GM21390 (cell line): ENCODE measurements around the gene ARHGAP8.

Experiments
- ATAC-seq: cut with Tn5 transposase; IDR thresholded peaks from one replicate; pipeline ENCODE4 v1.9.1; 2021; ENCODE audit not compliant: unreplicated experiment

Gene ARHGAP8

DNA sequence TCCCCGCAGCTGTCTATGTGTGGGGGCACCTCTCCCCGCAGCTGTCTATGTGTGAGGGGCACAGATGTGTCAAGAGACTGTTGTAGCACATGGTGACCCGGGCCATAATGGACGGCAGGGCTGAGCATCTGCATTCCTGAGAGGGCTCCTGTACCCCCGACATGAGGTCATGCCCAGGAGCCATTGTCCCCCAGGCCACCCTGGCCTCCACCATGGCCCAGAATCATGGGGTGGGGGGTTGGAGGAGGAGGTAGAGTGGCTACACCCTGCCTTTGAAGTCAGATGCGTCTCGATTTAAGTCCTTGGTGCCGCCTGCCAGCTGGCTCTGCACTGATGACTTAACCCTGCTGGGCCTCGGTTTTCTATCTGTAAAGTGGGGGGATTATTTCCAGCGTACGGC, 49.1 kb downstream of the ARHGAP8 start:
- ATAC-seq, result no peak

DNA sequence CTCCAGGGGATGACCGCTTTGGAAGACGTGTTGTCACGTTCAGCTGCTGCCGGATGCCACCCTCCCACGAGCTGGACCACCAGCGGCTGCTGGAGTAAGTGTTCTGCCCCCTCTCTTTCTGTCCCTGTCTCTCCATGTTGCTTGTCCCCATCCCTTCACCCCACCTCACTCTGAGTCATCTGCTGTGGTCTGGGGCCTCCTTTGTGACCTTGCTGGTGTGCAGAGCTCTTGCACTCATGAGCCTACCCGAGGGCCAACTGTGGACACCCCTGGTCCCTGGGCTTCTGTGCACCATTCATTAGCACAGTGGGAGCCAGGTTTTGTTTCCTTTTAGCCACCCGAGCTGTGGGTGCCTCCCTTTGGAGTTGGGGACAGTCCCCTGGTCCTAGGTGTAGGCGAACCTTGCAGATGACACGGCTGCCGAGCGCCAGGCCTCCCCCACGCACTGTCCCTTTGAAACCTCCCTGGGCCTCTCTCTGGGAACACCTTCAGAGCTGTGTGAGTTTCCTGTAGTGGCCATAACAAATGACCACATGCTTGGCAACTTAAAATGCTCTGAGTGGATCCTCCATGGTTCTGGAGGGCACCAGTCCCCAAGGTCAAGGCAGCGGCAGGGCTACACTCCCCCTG, 49.8 kb downstream of the ARHGAP8 start:
- ATAC-seq, result no peak

DNA sequence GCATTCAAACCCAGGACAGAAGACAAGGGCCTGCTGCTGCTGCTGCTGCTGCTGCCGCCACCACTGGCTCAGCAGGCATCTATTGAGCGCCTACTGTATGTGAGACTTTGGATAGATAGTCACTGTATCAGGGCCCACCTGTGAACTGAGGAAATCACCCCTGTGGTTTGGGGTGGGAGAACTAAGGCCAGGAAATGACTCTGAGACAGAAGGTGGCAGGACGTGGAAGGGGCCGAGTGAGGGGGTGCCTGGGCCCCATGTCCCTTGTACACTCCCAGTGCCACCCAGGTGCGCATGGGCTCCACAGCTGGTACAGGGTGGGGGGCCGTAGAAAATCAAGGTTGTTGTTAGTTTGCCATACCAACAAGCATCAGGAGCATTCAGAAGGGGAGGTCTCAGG, 50.6 kb downstream of the ARHGAP8 start:
- no peak for ATAC-seq

DNA sequence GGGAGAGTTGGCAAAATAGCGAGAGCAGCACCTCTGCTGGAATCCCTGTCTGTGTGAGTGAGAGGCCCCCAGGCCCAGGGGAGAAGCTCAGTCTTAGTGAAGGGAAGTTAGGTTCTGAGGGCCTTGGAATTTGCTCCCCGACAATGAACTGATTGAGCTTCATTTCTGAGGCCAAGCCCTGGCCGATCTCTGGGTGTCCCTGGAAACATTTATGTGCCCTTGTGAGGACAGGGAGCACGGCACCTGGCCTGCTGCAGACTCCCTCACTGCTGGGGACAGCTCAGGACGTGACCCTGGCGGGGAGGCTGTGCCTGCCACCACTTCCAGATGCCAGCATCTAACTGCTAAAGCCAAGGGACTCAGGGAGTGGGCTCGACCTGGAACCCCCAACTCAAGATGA, 52.0 kb downstream of the ARHGAP8 start:
- no peak for ATAC-seq

DNA sequence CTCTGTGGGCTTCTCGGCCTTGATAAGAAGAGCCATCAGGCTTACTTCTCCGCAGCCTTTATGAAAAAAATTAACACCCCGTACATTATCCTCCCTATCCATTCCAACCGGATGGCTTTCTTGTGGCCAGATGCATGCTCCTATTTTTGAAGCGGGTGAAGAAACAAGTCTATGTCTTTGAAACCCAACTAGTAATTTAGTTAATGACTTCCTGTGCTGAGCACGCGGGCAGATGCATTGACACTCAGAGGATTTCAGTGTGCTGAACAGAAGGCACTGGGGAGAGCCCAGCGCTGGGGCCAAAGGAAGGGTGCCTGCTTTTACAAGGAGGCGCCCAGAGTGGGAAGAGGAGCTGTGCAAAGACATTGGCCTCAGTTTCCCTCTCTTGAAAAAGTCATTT, 53.3 kb downstream of the ARHGAP8 start:
- no peak for ATAC-seq

DNA sequence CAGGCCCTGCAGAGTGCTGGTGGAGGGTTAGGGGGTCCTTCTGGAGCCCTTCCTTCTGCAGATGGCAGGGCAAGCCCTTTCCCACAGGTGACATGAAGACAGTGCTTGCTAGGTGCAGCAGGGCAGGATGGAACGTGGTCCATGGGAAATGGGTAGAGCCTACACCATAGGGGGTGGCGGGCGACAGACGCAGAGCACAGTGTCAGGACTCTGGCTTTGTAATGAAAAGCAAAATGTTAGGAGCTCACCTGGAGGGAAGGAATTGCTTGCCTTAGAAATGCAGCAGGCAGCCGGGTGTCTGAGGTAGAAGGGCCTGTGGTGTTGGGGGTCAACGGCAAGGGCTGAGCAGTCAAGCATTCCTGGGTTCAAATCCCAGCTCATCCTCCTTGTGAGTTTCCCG, 54.9 kb downstream of the ARHGAP8 start:
- no peak for ATAC-seq

DNA sequence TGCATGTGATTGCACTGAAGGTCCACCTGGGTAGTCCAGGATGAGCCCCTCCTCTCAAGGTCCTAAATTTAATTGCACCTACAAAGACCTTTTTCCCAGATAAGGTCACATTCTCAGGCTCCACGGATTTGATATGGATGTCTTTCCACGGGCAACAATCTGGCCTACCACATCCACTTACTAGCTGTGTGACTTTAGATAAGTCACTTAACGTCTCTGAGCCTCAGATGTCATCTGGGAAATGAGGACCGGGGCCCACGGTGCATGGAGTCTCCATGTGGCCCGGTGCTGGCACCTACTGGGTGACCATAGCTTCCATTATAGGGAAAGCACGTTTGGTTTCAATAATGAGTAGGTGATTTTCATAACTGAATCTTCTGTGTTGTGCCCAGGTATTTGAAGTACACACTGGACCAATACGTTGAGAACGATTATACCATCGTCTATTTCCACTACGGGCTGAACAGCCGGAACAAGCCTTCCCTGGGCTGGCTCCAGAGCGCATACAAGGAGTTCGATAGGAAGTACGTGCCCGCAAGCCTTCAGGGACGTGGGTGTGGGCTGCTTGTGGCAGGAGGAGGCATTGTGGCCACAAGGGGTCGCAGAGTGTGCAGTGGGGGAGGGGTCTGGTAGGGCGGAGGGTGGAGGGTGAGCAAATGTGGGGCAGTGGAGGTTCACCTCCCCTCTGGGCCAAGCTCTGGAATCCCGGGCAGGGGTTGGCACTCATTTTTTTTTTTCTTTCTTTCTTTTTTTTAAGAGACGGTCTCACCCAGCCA, 55.7 kb downstream of the ARHGAP8 start:
- ATAC-seq, result no peak

DNA sequence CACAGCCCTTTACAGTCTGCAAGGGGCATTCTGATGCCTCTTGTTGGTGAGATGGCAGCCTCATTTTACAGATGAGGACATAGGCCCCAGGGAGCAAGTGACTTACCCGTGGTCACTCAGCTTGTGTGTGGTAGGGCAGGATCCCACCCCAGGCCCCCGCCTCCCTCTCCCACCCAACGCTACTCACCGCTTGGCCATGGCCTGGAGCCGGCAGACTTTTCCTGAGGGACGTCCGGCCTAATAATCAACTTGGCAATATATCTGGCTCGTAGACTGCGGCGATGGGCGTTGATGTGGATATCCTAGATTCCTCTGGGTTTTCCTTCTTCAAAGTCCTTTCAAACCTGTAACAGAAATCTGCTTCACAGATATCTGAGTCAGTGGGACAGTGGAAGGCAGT, 57.1 kb downstream of the ARHGAP8 start:
- ATAC-seq, result no peak

DNA sequence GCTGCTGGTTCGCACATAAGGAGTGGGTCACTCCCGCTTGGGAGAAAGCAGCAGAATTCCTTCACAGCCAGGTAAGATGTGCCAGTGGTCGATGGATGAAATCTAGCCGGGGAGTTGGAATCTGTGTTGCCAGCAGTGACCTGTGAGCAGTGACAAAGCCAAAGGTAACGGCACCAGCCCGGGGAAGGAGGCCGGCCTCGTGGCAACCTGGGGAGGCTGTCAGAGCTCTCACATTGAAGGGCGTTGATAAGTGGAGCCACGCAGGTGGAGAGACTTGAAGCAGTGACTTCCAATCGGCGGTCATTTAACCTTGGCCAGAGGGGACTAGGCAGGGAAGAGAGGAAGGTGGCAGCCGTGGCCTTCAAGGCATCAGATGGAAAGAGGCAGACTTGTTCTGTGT, 58.8 kb downstream of the ARHGAP8 start:
- no peak for ATAC-seq

DNA sequence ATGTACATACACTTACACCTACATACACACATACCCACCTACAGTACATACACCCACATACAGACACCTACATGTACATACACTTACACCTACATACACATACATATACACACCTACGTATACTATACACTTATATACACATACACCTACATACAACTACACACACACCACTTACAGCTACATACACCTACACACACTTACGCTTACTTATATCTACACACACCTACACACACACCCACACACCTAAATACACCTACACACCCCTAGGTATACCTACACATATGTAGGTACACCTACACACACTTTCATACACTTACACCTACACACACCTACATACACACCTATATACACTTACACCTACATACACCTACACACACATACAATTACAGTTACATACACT, 61.0 kb downstream of the ARHGAP8 start:
- ATAC-seq, result no peak

DNA sequence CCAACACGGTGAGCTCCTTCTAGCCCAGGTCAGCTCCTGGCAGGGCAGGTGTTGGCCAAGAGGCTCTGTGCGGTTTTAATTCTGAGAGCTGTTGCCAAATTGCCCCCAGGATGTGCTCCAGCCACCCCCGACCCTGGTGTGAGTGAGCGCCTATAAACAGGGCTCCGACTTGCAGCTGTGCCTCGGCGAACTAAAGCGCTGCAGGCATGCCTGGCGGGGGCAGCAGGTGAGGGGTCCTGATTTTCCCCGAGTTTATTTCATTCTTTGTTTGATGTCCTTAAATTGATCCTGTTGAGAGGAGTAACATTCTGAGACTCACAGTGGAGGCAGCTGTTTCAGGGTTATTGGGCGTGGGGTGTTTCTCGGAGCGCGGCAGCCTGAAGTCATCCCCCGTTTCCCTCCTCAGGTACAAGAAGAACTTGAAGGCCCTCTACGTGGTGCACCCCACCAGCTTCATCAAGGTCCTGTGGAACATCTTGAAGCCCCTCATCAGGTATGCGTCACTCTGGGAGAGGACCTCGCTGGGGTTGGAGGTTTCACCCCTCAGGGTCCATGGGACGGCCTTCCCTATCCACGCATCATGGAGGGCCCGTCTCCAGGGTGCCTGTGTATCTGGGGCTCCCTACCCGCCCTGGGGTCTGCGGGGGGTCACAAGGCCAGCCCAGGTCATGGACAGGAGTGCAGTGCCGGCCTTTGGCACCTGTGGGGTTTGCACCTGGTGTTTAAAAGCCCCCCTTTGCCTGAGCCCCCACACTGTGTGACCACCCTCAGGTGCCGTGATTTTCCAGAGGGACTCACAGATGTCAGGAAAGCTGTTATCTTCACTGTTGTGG, 62.1 kb downstream of the ARHGAP8 start:
- no peak for ATAC-seq

DNA sequence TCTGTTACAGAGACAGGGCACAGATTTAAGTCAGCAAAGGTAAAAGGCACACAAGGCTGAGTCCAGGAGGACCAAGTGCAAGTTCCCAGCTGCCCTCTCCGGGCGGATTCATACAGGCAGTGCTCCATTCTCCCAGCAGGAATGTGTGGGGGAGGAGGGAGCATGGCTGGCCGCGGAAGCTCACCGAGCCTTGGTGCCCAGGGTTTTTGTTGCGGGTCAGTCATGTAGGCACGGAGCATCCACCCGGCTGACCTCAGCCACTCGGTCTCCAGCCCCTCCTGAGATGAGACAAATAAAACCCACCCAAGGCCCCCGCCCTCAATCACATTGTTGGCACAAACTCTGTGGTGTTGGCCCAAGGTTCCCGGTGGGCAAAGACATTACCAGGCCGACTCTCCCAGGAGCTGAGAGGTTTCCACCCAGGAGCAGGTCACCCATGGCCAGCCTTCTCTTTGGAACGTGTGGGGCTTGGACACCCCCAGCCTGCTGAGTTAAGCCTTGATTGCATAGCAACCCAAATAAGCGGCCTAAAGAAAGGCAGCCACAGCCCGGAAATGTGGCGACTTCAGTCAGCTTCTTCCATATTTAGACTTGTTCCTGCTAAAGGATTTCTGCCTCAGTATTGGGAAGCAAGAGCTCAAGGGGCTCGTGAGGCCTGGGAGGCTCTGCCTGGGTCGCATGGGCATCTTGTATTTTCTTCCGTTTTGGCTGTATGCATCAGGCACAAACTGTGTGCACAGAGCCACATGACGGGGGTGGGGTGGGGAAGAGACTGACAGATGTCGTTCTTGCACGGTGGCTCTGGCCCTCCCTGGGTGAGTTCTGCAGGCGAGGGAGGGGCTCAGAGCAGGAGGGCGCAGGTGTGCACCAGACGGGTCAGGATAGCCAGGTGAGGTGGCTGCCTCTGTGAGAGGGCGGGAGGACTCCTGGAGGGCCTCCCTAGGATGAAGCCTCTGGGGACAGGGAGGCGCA, 63.0 kb downstream of the ARHGAP8 start:
- ATAC-seq, result no peak

DNA sequence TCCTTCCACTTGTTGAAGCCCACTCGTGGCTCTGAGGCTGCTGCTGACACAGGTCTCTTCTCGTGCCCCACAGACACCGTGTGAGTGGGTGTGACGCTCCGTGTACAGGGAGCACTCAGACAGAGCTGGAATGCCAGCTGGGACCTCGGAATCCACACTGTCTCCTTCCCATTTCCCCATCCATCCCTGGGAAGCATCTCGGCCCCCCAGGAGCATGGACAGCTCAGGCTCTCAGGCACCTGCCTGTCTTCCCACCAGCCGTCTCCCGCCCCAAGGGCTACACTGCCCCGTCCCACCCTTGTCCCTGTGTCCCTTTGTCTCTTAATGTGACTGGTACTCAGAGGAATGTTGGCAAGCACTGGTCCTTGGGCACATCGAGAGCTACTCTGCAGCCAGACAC, 63.8 kb downstream of the ARHGAP8 start:
- ATAC-seq, result no peak

DNA sequence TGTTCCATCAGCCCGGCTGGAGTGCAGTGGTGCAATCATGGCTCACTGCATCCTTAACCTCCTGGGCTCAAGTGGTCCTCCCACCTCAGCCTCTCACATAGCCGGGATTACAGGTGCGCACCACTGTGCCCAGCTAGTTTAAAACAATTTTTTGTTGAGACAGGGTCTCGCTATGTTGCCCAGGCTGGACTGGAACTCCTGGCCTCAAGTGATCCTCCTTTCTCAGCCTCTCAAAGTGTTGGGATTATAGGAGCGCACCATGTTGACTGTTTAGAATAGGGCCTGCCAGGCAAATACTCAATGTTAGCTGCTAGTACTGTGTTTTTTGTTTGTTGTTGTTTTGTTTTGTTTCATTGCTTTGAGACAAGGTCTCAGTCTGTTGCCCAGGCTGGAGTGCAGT, 66.4 kb downstream of the ARHGAP8 start:
- no peak for ATAC-seq

DNA sequence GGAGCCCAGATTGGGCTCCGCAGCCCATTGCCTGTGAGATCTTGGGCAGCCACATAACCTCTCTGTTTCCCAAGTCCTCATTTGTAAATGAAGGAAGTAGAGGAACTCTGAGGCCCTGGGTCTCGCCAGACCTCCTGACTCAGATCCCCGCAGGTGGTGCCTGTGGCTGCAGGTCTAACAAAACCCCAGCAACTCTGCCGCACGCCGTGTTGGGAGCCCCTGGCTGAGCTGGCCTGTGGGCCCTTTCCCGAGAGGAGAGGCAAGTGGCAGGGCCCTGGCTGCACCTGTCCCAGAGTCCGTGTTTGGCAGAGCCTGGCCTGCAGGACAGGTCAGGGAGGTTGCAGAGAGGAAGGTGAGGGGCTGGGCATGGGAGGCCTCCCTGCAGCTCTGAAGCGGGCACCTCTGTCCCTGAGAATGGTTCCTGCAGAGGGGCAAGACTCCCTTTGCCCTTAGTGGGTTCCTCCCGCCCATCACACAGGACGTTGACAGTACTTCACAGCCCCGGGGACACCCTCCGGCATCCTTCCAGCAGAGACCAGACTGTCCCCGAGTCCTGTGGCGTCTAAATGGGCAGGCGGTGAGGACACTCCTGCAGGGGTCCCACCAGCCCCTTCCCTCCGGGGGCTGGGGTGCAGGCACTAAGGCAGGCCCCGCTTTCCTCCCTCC, 67.7 kb downstream of the ARHGAP8 start:
- ATAC-seq, result no peak

DNA sequence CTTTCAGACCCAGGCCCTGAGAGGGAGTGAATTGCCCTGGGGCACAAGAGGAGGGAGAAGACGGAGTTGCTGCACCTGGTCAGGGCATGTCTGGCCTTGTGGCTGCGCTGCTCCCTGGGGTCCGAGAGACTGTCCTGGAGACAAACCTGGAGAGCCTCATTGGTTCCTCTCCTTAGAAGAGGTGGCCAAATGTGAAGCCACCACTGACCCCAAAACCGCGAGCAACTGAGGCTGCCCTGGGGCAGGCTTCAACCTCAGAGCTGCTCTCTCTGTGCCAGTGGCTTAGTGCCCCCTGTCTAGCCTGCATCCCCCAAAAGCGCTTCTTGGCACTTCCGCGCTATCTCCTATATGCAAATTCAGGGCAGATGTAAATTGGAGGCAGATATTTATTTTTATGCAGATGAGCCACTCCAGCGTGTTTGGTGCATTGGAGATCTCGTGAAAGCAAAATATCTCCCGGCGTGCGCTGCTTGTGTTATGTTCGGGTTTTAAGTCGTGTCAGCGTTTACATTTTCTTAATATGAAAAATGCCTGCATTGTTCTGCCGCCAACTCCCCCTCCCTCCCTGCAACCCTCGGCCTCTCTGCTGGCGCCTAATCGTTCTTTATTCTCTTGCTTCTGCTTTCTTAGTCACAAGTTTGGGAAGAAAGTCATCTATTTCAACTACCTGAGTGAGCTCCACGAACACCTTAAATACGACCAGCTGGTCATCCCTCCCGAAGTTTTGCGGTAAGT, 69.5 kb downstream of the ARHGAP8 start:
- ATAC-seq, result no peak

DNA sequence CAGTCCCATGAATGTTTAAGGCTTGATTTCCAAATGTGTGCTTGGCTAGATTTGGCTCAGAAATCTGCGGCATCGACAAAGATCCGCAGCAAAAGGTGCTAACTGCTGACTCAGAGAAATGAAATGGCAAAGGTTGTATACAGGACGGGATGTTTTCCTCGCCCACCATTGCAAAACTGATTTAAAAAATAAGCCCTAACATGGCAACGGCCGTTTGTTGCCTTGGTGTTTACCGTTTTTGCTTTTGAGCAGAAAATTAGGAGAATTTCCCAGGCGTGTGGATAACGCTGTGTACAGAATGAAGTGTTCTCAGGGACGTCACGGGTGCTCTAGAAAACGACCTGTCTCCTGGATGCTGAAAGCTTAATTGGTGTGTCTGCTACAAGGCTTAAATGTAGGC, 70.2 kb downstream of the ARHGAP8 start:
- ATAC-seq, result no peak

DNA sequence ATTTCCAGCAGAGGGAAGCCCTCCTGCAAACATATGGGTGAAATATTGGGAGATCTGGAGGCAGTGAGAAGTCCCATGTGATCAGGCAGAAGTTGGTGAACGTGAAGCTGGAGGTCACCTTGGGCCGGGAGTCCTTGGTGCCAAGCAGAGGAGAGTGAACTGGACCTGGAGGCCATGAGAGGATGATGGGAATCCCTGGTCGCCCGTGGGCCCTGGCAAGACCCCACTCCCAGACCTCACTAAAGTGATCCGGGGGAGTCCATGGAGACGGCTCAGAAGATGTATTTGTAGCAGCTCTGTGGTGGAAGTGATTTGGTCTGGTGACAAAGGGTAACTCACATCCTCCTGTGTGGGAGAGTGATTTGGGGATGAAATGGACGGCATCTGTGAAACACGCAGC, 71.0 kb downstream of the ARHGAP8 start:
- ATAC-seq, result no peak

DNA sequence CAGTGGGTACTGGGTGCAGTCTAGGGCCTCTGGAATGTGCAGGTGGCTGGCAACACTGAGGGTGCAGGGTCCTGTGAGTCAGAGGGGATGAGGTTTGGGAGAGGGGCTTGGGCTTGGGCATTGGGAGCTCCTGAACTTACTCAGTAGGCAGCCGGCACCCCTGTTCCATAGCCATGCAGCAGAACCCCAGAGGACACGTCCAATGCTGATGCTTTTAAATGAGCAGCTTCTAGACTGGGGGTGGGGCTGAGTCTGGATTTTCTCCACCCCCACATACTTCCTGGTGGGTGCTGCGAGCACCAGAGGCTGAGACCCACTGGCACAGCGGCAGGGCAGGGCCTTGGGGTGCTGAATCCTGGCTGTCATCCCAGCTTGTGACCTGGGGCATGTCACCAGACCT, 71.4 kb downstream of the ARHGAP8 start:
- ATAC-seq, result no peak

DNA sequence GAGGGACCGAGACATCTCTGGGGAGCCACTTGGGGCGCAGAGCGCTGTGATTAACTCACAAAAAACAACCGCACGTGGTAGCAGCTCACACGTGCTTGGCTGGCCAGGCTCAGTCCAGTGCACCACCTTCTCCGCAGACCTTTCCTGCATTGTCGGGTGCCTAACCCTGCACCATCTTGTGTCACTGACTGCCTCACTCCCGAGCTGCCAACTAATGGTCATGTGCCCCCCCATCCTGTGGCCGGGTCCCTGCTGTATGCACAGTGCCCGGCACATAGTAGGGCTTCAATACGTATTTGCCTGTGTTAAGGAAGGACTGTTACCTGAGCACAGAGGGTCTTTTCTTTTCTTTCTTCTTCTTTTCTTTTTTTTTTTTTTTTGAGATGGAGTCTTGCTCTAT, 71.9 kb downstream of the ARHGAP8 start:
- no peak for ATAC-seq
